ENCODE results near the gene CMTM4. TPM values are rescaled to one million over a fixed set of nuclear protein-coding genes. Genes with fewer than 3 reads are reported as not detected.
"Not testable (repeated sequence)": the region's sequence is repeated elsewhere in the genome, so short reads cannot be mapped to it uniquely, and the experiment has no call there.

CMTM4 gene
- total RNA-seq, 1 donor from 2014 or later: 11.3 TPM

GRCh38 chr16:66596986-66597848, 99.3 kb downstream of the CMTM4 start:
- H3K4me3 ChIP-seq: no peak overlapping the region
- no peak for TF ChIP-seq CTCF (IDR thresholded peaks at IDR 0.05; ENCODE audit: borderline replicate concordance)
- H3K27me3 ChIP-seq (ENCODE audit: low read depth): no peaks in the 10 kb centered on the region
- H3K27ac ChIP-seq (replicated peaks): no peak overlapping the region
- no peaks in the 10 kb centered on the region for H3K9me3 ChIP-seq (replicated peaks)
- H3K4me1 ChIP-seq: no peaks in the 10 kb centered on the region
- intact Hi-C loops (cut with micrococcal nuclease): no loop called here
- H3K36me3 ChIP-seq: no peaks in the 10 kb centered on the region
- no peak for DNase-seq

- H3K9me3 ChIP-seq (replicated peaks); intact Hi-C loops (cut with micrococcal nuclease); H3K4me1 ChIP-seq; DNase-seq; H3K36me3 ChIP-seq; H3K27me3 ChIP-seq (ENCODE audit: low read depth); H3K4me3 ChIP-seq; H3K27ac ChIP-seq (replicated peaks): not testable (repeated sequence)
These were observed 100.0 kb downstream of the CMTM4 start for GRCh38 chr16:66596559-66596958.

- no peaks in the 10 kb centered on the region for H3K9me3 ChIP-seq (replicated peaks)
- H3K4me1 ChIP-seq: no peaks in the 10 kb centered on the region
- H3K27me3 ChIP-seq (ENCODE audit: low read depth): no peaks in the 10 kb centered on the region
- no peak for TF ChIP-seq CTCF (IDR thresholded peaks at IDR 0.05; ENCODE audit: borderline replicate concordance)
- no peak overlapping the region for H3K27ac ChIP-seq (replicated peaks)
- H3K36me3 ChIP-seq: no peaks in the 10 kb centered on the region
- H3K4me3 ChIP-seq: no peak overlapping the region
- no peak for DNase-seq
- intact Hi-C loops (cut with micrococcal nuclease): no loop called here
These were observed 101.8 kb downstream of the CMTM4 start for GRCh38 chr16:66594739-66595138.

GRCh38 chr16:66592814-66593213, 103.7 kb downstream of the CMTM4 start:
- H3K4me3 ChIP-seq: no peak overlapping the region
- no peak for DNase-seq
- TF ChIP-seq CTCF (IDR thresholded peaks at IDR 0.05; ENCODE audit: borderline replicate concordance): no peak
- H3K9me3 ChIP-seq (replicated peaks): no peaks in the 10 kb centered on the region
- H3K4me1 ChIP-seq: no peaks in the 10 kb centered on the region
- intact Hi-C loops (cut with micrococcal nuclease): no loop called here
- no peaks in the 10 kb centered on the region for H3K36me3 ChIP-seq
- H3K27me3 ChIP-seq (ENCODE audit: low read depth): no peaks in the 10 kb centered on the region
- no peak overlapping the region for H3K27ac ChIP-seq (replicated peaks)

- Histone ChIP-seq H3K4me3 (no peak overlapping the region), H3K9me3 (replicated peaks) (no peaks in the 10 kb centered on the region), H3K36me3 (no peaks in the 10 kb centered on the region), H3K27ac (replicated peaks) (no peak overlapping the region), H3K4me1 (no peaks in the 10 kb centered on the region), H3K27me3 (ENCODE audit: low read depth) (no peaks in the 10 kb centered on the region)
- TF ChIP-seq CTCF (IDR thresholded peaks at IDR 0.05; ENCODE audit: borderline replicate concordance): no peak
- intact Hi-C loops (cut with micrococcal nuclease): no loop called here
- DNase-seq: no peak
These were observed 104.3 kb downstream of the CMTM4 start for GRCh38 chr16:66592241-66592640.

GRCh38 chr16:66591018-66591417, 105.5 kb downstream of the CMTM4 start:
- no peak for TF ChIP-seq CTCF (IDR thresholded peaks at IDR 0.05; ENCODE audit: borderline replicate concordance)
- no peak for DNase-seq
- H3K9me3 ChIP-seq (replicated peaks): no peaks in the 10 kb centered on the region
- H3K4me1 ChIP-seq: peaks cover under 1% of the 10 kb centered on the region
- H3K27me3 ChIP-seq (ENCODE audit: low read depth): no peaks in the 10 kb centered on the region
- intact Hi-C loops (cut with micrococcal nuclease): no loop called here
- no peak overlapping the region for H3K27ac ChIP-seq (replicated peaks)
- H3K36me3 ChIP-seq: no peaks in the 10 kb centered on the region
- no peak overlapping the region for H3K4me3 ChIP-seq

Data from left ventricle myocardium inferior (tissue), 1 donor.